ENCODE results near the gene PEAK1.

The PEAK1 gene

GRCh38 chr15:77138167-77138522 lies 281.8 kb downstream of the PEAK1 start:
- H3F3A ChIP-seq (ENCODE audit: insufficient read depth), result no peaks in the 10 kb centered on the region
- H3K4me2 ChIP-seq (ENCODE audit: low read depth, low read length, poor library complexity, severe bottlenecking), result no peak overlapping the region
- H3K9me2 ChIP-seq (replicated peaks; ENCODE audit: insufficient read depth, low read length), result no peaks in the 10 kb centered on the region
- H3K9me3 ChIP-seq (ENCODE audit: insufficient read depth, low read length), result no peaks in the 10 kb centered on the region; the same call in 1 of the 2 replicates
- no peak for TF ChIP-seq CTCF (IDR thresholded peaks at IDR 0.05; ENCODE audit: insufficient read depth, low read length, poor library complexity, severe bottlenecking)
- no peak for TF ChIP-seq EZH2phosphoT487 (conservative IDR thresholded peaks at IDR 0.05; ENCODE audit: low read length)
- no peak overlapping the region for H2AFZ ChIP-seq (ENCODE audit: low read depth, low read length, severe bottlenecking)
- H3K36me3 ChIP-seq (ENCODE audit: low read length), result peaks cover 9% of the 10 kb centered on the region; the same call in 1 of the 2 replicates
- no peak overlapping the region for H3K9ac ChIP-seq (ENCODE audit: low read length)
- no peak overlapping the region for H3K27ac ChIP-seq (ENCODE audit: low read depth, low read length)
- no peaks in the 10 kb centered on the region for H4K20me1 ChIP-seq (ENCODE audit: low read depth, low read length)
- H3K4me3 ChIP-seq (ENCODE audit: insufficient read depth, low read length, poor library complexity, severe bottlenecking), result no peak overlapping the region
- no peaks in the 10 kb centered on the region for H3K27me3 ChIP-seq (ENCODE audit: low read length)
- H3K79me2 ChIP-seq (ENCODE audit: insufficient read depth, low read length), result no peaks in the 10 kb centered on the region

- H3F3A ChIP-seq (ENCODE audit: insufficient read depth), result no peaks in the 10 kb centered on the region
- TF ChIP-seq EZH2phosphoT487 (conservative IDR thresholded peaks at IDR 0.05; ENCODE audit: low read length) (no peak), CTCF (IDR thresholded peaks at IDR 0.05; ENCODE audit: insufficient read depth, low read length, poor library complexity, severe bottlenecking) (no peak)
- H3K4me3 ChIP-seq (ENCODE audit: insufficient read depth, low read length, poor library complexity, severe bottlenecking), result no peak overlapping the region
- H3K9ac ChIP-seq (ENCODE audit: low read length), result no peak overlapping the region
- H2AFZ ChIP-seq (ENCODE audit: low read depth, low read length, severe bottlenecking), result no peak overlapping the region
- no peak overlapping the region for H3K4me2 ChIP-seq (ENCODE audit: low read depth, low read length, poor library complexity, severe bottlenecking)
- no peaks in the 10 kb centered on the region for H3K79me2 ChIP-seq (ENCODE audit: insufficient read depth, low read length)
- H3K9me3 ChIP-seq (ENCODE audit: insufficient read depth, low read length), result no peaks in the 10 kb centered on the region; the same call in 1 of the 2 replicates
- no peaks in the 10 kb centered on the region for H3K27me3 ChIP-seq (ENCODE audit: low read length)
- H3K27ac ChIP-seq (ENCODE audit: low read depth, low read length), result no peak overlapping the region
- no peaks in the 10 kb centered on the region for H3K36me3 ChIP-seq (ENCODE audit: low read length)
- H4K20me1 ChIP-seq (ENCODE audit: low read depth, low read length), result no peaks in the 10 kb centered on the region
- no peaks in the 10 kb centered on the region for H3K9me2 ChIP-seq (replicated peaks; ENCODE audit: insufficient read depth, low read length)
These were observed 284.7 kb downstream of the PEAK1 start for GRCh38 chr15:77135181-77135580.

- Histone ChIP-seq H2AFZ (ENCODE audit: low read depth, low read length, severe bottlenecking) (no peak overlapping the region), H3K36me3 (ENCODE audit: low read length) (no peaks in the 10 kb centered on the region), H3K27me3 (ENCODE audit: low read length) (no peaks in the 10 kb centered on the region), H3K27ac (ENCODE audit: low read depth, low read length) (no peak overlapping the region), H3K4me3 (ENCODE audit: insufficient read depth, low read length, poor library complexity, severe bottlenecking) (no peak overlapping the region), H3F3A (ENCODE audit: insufficient read depth) (no peaks in the 10 kb centered on the region), H3K9ac (ENCODE audit: low read length) (no peak overlapping the region), H4K20me1 (ENCODE audit: low read depth, low read length) (no peaks in the 10 kb centered on the region), H3K9me3 (ENCODE audit: insufficient read depth, low read length) (no peaks in the 10 kb centered on the region), H3K9me2 (replicated peaks; ENCODE audit: insufficient read depth, low read length) (no peaks in the 10 kb centered on the region), H3K4me2 (ENCODE audit: low read depth, low read length, poor library complexity, severe bottlenecking) (no peak overlapping the region), H3K79me2 (ENCODE audit: insufficient read depth, low read length) (no peaks in the 10 kb centered on the region)
- no peak for TF ChIP-seq CTCF (IDR thresholded peaks at IDR 0.05; ENCODE audit: insufficient read depth, low read length, poor library complexity, severe bottlenecking)
- TF ChIP-seq EZH2phosphoT487 (conservative IDR thresholded peaks at IDR 0.05; ENCODE audit: low read length), result no peak
These were observed 289.5 kb downstream of the PEAK1 start for GRCh38 chr15:77130315-77130930.

Measured in SU-DHL-6 (cell line).